ENCODE results near the gene USHBP1. TPM values are rescaled to one million over a fixed set of nuclear protein-coding genes. Genes with fewer than 3 reads are reported as not detected.

Gene USHBP1
- total and polyA plus RNA-seq, 2 donors (not counting 1 experiment from before 2014, with no cell fraction given): 0.39 TPM; not detected in 1

- Histone ChIP-seq H3K79me2 (ENCODE audit: control insufficient read depth, insufficient read depth, low read length) (no peaks in the 10 kb centered on the region), H3K36me3 (replicated peaks in 1 of 2; ENCODE audit: control extremely low read depth in 1 of 2, control insufficient read depth in 1 of 2, extremely low read depth in 1 of 2, insufficient read depth in 2 of 2, low read length in 1 of 2) (no peaks in the 10 kb centered on the region), H4K20me1 (ENCODE audit: control insufficient read depth, insufficient read depth, low read length, poor library complexity, severe bottlenecking) (no peaks in the 10 kb centered on the region), H3K4me3 (ENCODE audit: control extremely low read depth in 1 of 5, extremely low read depth in 1 of 5, insufficient read depth in 1 of 5, low read depth in 2 of 5, low read length in 4 of 5) (peak overlapping the region; percentile 9 to 76 (median 65)), H3K4me2 (replicated peaks; ENCODE audit: low read depth, low read length, poor library complexity, severe bottlenecking) (peak overlapping the region; percentile 85), H3K9me3 (ENCODE audit: control extremely low read depth in 1 of 3, control insufficient read depth in 2 of 3, insufficient read depth in 1 of 3, low read length in 2 of 3) (no peaks in the 10 kb centered on the region), H3K9ac (ENCODE audit: low read length) (peak overlapping the region; percentile 69), H3K4me1 (ENCODE audit: control insufficient read depth in 2 of 2, insufficient read depth in 2 of 2, low read length in 2 of 2) (peaks cover 5 to 29% of the 10 kb centered on the region in 2 donors), H2AFZ (ENCODE audit: insufficient read depth, low read depth, low read length, poor library complexity, severe bottlenecking) (peak overlapping the region; percentile 76), H3K27ac (ENCODE audit: low read length in 2 of 2) (no peak overlapping the region), H3K27me3 (replicated peaks in 1 of 4; ENCODE audit: control extremely low read depth in 1 of 4, control insufficient read depth in 3 of 4, insufficient read depth in 4 of 4, low read length in 3 of 4) (no peaks in the 10 kb centered on the region)
- Mint-ChIP-seq H3K27me3 (no peaks in the 10 kb centered on the region), H3K4me1 (peaks cover 25% of the 10 kb centered on the region), H3K4me3 (peak overlapping the region; percentile 95), H3K9me3 (ENCODE audit: insufficient read depth) (no peaks in the 10 kb centered on the region), H3K27ac (peak overlapping the region; percentile 95)
- ChIA-PET CTCF (interaction anchor here (0.9 kb wide), 1 partner anchor 25 kb away, joined by 3 read pairs; no protein-coding TSS in a partner anchor), POLR2A (interaction anchor here (0.6 kb wide), 1 partner anchor 596 kb away, joined by 6 read pairs; no protein-coding TSS in a partner anchor)
- no peak for DNase-seq
- ATAC-seq (ENCODE audit: low read depth): no peak
- TF ChIP-seq EZH2 (IDR thresholded peaks at IDR 0.05; ENCODE audit: borderline replicate concordance, insufficient read depth, low read depth, low read length, poor library complexity, severe bottlenecking): no peak
- TF ChIP-seq, protein P1, sequence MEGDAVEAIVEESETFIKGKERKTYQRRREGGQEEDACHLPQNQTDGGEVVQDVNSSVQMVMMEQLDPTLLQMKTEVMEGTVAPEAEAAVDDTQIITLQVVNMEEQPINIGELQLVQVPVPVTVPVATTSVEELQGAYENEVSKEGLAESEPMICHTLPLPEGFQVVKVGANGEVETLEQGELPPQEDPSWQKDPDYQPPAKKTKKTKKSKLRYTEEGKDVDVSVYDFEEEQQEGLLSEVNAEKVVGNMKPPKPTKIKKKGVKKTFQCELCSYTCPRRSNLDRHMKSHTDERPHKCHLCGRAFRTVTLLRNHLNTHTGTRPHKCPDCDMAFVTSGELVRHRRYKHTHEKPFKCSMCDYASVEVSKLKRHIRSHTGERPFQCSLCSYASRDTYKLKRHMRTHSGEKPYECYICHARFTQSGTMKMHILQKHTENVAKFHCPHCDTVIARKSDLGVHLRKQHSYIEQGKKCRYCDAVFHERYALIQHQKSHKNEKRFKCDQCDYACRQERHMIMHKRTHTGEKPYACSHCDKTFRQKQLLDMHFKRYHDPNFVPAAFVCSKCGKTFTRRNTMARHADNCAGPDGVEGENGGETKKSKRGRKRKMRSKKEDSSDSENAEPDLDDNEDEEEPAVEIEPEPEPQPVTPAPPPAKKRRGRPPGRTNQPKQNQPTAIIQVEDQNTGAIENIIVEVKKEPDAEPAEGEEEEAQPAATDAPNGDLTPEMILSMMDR (IDR thresholded peaks at IDR 0.05): no peak
- intact Hi-C loops (cut with micrococcal nuclease): loop anchor here (1.0 kb wide), 2 partner anchors 13 to 21 kb away; partner anchors contain the start of gene OCEL1
- 27% methylated on average over 20 of the region's 21 CpGs for WGBS (ENCODE audit: insufficient coverage)
Observed at GRCh38 chr19:17246681-17247425, 17.7 kb downstream of the USHBP1 start.

DNA sequence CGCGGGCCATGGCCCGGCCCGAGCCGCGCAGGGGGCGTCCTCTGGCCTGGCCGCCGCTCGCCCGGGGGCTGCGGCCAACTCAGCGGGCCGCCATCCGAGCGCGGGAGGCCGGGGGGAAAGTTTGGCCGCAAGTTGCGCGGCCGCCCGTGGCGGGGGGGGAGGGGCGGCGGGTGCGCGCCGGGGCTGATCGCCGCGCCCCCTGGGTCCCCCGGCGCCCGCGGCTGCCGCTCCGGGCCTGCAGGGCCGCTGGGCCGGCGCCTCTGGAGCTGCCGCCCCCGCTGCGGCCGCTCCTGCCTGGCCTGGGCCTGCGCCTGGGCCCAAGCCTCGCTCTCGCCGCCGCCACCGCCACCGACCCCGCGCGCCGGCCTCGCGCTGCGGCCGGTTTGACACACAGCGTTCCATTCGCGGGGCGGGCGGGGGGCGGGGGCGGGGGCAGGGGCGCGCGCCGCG lies 19.0 kb downstream of the USHBP1 start, which contains the start of gene NR2F6:
TSS of gene NR2F6 (minus strand) at position 385 of the 450 bp plus-strand sequence. CDS start 699 bp downstream, outside the sequence.
- intact Hi-C loops (cut with micrococcal nuclease): loop anchor here (1.0 kb wide), 1 partner anchor 10 kb away; no protein-coding TSS in a partner anchor
- DNase-seq (peak; percentile 78), ATAC-seq (ENCODE audit: low read depth) (peak; percentile 28)
- no peaks in the 10 kb centered on the region for H3K27me3 Mint-ChIP-seq
- H3K27ac Mint-ChIP-seq: peak within 1 kb of the TSS; percentile 95
- Histone ChIP-seq H3K4me1 (ENCODE audit: control insufficient read depth in 2 of 2, insufficient read depth in 2 of 2, low read length in 2 of 2) (peaks cover 5 to 29% of the 10 kb centered on the region in 2 donors), H4K20me1 (ENCODE audit: control insufficient read depth, insufficient read depth, low read length, poor library complexity, severe bottlenecking) (no peaks in the 10 kb centered on the region), H3K27me3 (replicated peaks in 1 of 4; ENCODE audit: control extremely low read depth in 1 of 4, control insufficient read depth in 3 of 4, insufficient read depth in 4 of 4, low read length in 3 of 4) (no peaks in the 10 kb centered on the region), H3K36me3 (replicated peaks in 1 of 2; ENCODE audit: control extremely low read depth in 1 of 2, control insufficient read depth in 1 of 2, extremely low read depth in 1 of 2, insufficient read depth in 2 of 2, low read length in 1 of 2) (no peaks in the 10 kb centered on the region), H3K4me2 (replicated peaks; ENCODE audit: low read depth, low read length, poor library complexity, severe bottlenecking) (peak within 1 kb of the TSS; percentile 85), H3K9me3 (ENCODE audit: control extremely low read depth in 1 of 3, control insufficient read depth in 2 of 3, insufficient read depth in 1 of 3, low read length in 2 of 3) (peaks cover 0 to 2% (median 0%) of the 10 kb centered on the region in 3 donors), H3K27ac (ENCODE audit: low read length in 2 of 2) (peak within 1 kb of the TSS in 1 of 2 donors; percentile 38), H3K9ac (ENCODE audit: low read length) (peak within 1 kb of the TSS; percentile 69), H3K79me2 (ENCODE audit: control insufficient read depth, insufficient read depth, low read length) (no peaks in the 10 kb centered on the region), H3K4me3 (ENCODE audit: control extremely low read depth in 1 of 5, extremely low read depth in 1 of 5, insufficient read depth in 1 of 5, low read depth in 2 of 5, low read length in 4 of 5) (peak within 1 kb of the TSS; percentile 9 to 76 (median 65)), H2AFZ (ENCODE audit: insufficient read depth, low read depth, low read length, poor library complexity, severe bottlenecking) (peak within 1 kb of the TSS; percentile 76)
- under 1% methylated on average over 72 of the region's 72 CpGs for WGBS (ENCODE audit: insufficient coverage)
- CTCF ChIA-PET: no interaction called here
- no peak for TF ChIP-seq EZH2 (IDR thresholded peaks at IDR 0.05; ENCODE audit: borderline replicate concordance, insufficient read depth, low read depth, low read length, poor library complexity, severe bottlenecking)
- TF ChIP-seq, protein P1 (IDR thresholded peaks at IDR 0.05): no peak
- POLR2A ChIA-PET: interaction anchor here (0.5 to 0.9 kb wide), 3 partner anchors 21 to 170 kb away, joined by 3 to 5 read pairs (median 4); partner anchors contain the start of genes BABAM1, MYO9B and USE1
- H3K9me3 Mint-ChIP-seq (ENCODE audit: insufficient read depth): no peaks in the 10 kb centered on the region
- H3K4me1 Mint-ChIP-seq: peaks cover 25% of the 10 kb centered on the region
- peak within 1 kb of the TSS; percentile 95 for H3K4me3 Mint-ChIP-seq

All from B cell (primary cell).